PFSK-1 (cell line): Measurements from ENCODE around the gene BCLAF1.

Source experiments
- FOXP2 ChIP-seq: optimal IDR thresholded peaks from 2 replicates; pipeline ENCODE3; 2011; ENCODE audit warnings: borderline replicate concordance, control low read depth, inconsistent platforms; ENCODE audit not compliant: insufficient read depth; ENCODE audit errors: extremely low read length, extremely low read depth
- POLR2AphosphoS5 ChIP-seq: IDR thresholded peaks from 2 replicates; pipeline ENCODE4 v1.6.1; 2012; ENCODE audit warnings: low read depth, mild to moderate bottlenecking, control low read depth, low read length, moderate library complexity
- REST ChIP-seq, 2 experiments: IDR thresholded peaks; 2 replicates each; pipeline versions ENCODE4 v1.6.1 to v1.8.0; 2011 to 2012; ENCODE audit warnings: low read depth in 2 of 2, low read length in 2 of 2, control low read depth in 1 of 2, inconsistent platforms in 1 of 2, mild to moderate bottlenecking in 1 of 2, moderate library complexity in 1 of 2; ENCODE audit not compliant: insufficient read depth in 1 of 2
- SIN3A ChIP-seq: IDR thresholded peaks from 2 replicates; pipeline ENCODE4 v1.6.1; 2012; ENCODE audit warnings: mild to moderate bottlenecking, low read length, moderate library complexity, borderline replicate concordance; ENCODE audit not compliant: insufficient read depth
- TAF1 ChIP-seq: IDR thresholded peaks from 2 replicates; pipeline ENCODE4 v1.6.1; 2012; ENCODE audit warnings: low read length, control low read depth, borderline replicate concordance; ENCODE audit not compliant: insufficient read depth

BCLAF1 gene

GRCh38 chr6:136236466-136237293, 53.0 kb downstream of the BCLAF1 start:
- no peak for TF ChIP-seq FOXP2
- no peak for TF ChIP-seq REST (IDR thresholded peaks at IDR 0.05; ENCODE audit: insufficient read depth in 1 of 2, low read depth in 2 of 2, low read length in 2 of 2)
- TF ChIP-seq POLR2AphosphoS5 = no peak
- no peak for TF ChIP-seq TAF1
- TF ChIP-seq SIN3A = no peak

GRCh38 chr6:136235233-136235564, 54.4 kb downstream of the BCLAF1 start:
- TF ChIP-seq FOXP2 (no peak), SIN3A (no peak), REST (IDR thresholded peaks at IDR 0.05; ENCODE audit: insufficient read depth in 1 of 2, low read depth in 2 of 2, low read length in 2 of 2) (no peak), POLR2AphosphoS5 (no peak), TAF1 (no peak)

- no peak for TF ChIP-seq POLR2AphosphoS5
- no peak for TF ChIP-seq REST (IDR thresholded peaks at IDR 0.05; ENCODE audit: insufficient read depth in 1 of 2, low read depth in 2 of 2, low read length in 2 of 2)
- TF ChIP-seq FOXP2 = no peak
Measured at GRCh38 chr6:136232701-136233100, 56.9 kb downstream of the BCLAF1 start.

GRCh38 chr6:136230219-136230853, 59.3 kb downstream of the BCLAF1 start:
- TF ChIP-seq POLR2AphosphoS5 (no peak), REST (IDR thresholded peaks at IDR 0.05; ENCODE audit: insufficient read depth in 1 of 2, low read depth in 2 of 2, low read length in 2 of 2) (no peak), SIN3A (no peak), FOXP2 (no peak), TAF1 (no peak)

GRCh38 chr6:136228814-136229213, 60.8 kb downstream of the BCLAF1 start:
- TF ChIP-seq POLR2AphosphoS5 (no peak), FOXP2 (no peak), SIN3A (no peak), REST (IDR thresholded peaks at IDR 0.05; ENCODE audit: insufficient read depth in 1 of 2, low read depth in 2 of 2, low read length in 2 of 2) (no peak), TAF1 (no peak)
